Stimulated activated CD4-positive, alpha-beta T cell treated with anti-CD3 and anti-CD28 coated beads, TNF-alpha, amount 100 ng/mL, for 4 hours (primary cell): ENCODE results near the gene XPO5.
A peak's percentile ranks its signal among the peaks of the same experiment; 100 is the strongest.
"Not testable (repeated sequence)": the region's sequence is repeated elsewhere in the genome, so short reads cannot be mapped to it uniquely, and the experiment has no call there.

Experiments used
- DNase-seq, 3 experiments: peaks; one replicate each; pipeline ENCODE4 v3.0.0-alpha.2; 2020; ENCODE audit warnings: low read depth in 3 of 3

The XPO5 gene

GRCh38 chr6:43575772-43576551 is at the start of gene XPO5, which contains the start of gene POLH:
Gene XPO5 (minus strand): TSS chr6:43576038. CDS start chr6:43575864, 174 bp downstream.
Gene POLH (plus strand): TSS chr6:43576185. CDS start chr6:43582320, 6,135 bp downstream.
- peak; percentile 83 to 85 (median 83) for DNase-seq

DNA sequence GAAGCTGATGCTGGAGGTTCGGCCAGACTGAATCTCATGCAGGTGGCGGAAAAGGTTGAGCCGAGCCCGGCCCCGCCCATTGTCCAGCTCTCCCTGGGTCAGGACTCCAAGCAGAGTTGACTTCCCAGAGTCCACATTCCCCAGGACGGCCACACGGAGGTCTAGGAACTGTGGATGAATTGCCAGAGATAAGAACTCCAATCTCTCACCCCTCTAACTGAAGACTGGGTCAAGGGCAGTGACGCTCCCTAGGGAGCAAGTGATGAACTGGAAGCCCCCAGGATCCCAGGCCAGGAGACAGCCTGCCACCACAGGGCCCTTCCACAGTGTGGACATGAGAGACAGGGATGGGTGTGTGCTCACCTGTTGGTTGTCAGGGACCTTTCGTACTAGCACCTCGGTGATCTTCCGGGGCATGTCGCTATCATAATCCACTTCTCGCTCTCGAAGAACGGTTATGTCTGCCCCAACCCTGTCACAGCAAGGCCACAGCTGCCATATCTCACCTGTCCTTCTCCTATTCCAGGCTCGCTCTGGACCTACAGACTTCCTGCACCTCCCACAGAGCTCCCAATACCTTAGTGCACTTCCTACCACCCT is 49.7 kb upstream of the XPO5 start:
- no peak for DNase-seq

DNA sequence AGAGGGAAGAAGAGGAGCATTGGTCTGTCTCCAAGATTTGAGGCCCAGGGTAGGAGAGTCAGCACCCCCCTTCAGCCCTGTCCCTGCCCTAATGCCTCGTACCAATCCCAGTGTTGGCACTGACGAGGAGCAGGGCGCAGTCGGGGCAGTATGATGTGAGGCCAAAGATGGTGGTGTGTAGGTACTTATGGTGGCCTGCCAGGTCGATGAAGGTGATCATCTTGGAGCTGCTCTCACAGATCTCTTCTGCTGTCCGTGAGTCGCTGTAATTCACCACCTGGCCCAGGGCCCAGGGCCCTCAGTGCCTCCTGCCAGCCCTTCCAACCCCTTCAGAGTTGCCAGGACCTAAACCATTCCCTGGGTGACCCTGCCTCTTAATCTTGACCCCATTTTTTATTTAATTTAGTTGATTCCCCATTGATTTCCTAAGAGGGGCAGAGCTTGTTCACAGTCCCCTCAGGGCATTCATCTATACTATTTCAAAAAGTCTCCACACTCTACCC is 49.0 kb upstream of the XPO5 start:
- no peak for DNase-seq

- DNase-seq = no peak
Measured at GRCh38 chr6:43623880-43624785, 48.3 kb upstream of the XPO5 start.

- no peak for DNase-seq
Measured at GRCh38 chr6:43622541-43622940, 46.7 kb upstream of the XPO5 start.

- DNase-seq = no peak
Measured at GRCh38 chr6:43621836-43622180, 46.0 kb upstream of the XPO5 start.

DNA sequence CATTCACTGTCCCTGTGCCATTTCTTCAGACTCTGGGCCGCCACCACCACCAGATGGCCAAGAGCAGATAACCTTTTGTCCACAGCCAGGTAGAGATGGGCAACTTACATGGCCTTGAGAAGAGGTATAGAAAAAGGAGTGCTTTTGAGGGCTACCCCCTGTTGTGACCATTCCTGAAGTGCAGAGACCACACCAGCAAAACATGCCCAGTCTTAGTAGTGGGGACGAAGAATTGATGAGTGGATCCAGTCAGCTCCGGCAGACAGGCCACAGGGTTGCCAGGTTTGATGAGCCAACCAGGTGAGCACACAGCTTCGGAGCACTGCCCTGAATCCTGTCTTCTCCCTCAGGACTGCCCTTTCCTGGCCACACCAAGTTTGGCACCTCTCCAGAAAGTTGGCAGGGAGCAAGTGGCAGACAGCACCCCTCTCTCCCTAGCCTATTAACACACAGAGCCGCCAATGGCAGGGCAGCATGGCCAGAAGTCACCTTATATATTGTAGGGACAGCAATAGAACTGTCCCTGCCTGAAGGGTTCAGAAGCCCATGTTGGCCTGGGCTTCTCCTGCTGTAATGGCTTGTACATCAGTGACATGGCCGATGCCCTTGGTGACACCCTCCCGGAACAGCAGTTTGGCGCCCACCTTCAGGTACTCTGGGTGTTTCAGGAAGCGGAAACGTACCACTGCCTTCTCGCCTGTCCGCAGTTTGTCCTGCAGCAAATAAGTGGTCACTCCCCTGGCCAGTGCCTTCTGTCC is 45.4 kb upstream of the XPO5 start:
- no peak for DNase-seq

GRCh38 chr6:43616725-43617472 is 41.1 kb upstream of the XPO5 start:
- no peak for DNase-seq

DNA sequence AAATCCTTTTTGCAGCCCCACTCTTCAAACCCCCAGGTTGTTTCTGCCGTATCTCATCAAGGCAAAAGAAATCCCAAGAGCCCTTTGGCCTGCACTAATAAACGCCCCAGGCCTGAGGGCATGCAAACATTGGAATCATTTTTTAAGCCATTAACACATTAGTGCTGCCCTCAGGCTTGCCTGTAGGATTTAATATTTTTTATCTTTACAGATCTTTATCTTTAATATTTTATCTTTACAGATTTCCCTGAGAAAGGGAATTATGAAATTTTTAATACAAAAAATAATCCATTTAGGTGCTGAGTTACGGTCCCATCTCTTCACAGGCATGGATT is 38.5 kb upstream of the XPO5 start:
- DNase-seq = no peak

- DNase-seq = no peak
Measured at GRCh38 chr6:43613721-43614395, 38.0 kb upstream of the XPO5 start.

GRCh38 chr6:43610431-43610830 is 34.6 kb upstream of the XPO5 start:
- DNase-seq = no peak

- DNase-seq = no peak
Measured at GRCh38 chr6:43609402-43609801, 33.6 kb upstream of the XPO5 start.

GRCh38 chr6:43608807-43609206 is 33.0 kb upstream of the XPO5 start:
- DNase-seq = no peak

GRCh38 chr6:43608310-43608763 is 32.5 kb upstream of the XPO5 start:
- DNase-seq = peak; percentile 17 to 37 (median 28)

DNA sequence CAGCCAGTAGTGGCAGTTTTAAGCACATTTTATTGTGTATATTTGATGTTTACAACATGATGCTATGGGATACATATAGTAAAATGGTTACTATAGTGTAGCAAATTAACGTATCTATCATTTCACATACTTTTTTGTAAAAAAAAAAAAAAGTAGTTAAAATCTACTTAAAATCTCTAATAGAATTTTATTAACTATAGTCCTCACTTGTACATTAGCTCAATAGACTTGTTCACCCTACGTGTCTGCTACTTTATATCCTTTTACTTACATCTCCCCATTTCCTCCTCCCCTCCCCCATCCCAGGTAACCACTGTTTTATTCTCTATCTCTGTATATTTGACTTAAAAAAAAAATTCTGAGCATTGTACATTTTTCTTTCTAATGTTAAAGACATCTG is 30.2 kb upstream of the XPO5 start:
- DNase-seq = no peak

DNA sequence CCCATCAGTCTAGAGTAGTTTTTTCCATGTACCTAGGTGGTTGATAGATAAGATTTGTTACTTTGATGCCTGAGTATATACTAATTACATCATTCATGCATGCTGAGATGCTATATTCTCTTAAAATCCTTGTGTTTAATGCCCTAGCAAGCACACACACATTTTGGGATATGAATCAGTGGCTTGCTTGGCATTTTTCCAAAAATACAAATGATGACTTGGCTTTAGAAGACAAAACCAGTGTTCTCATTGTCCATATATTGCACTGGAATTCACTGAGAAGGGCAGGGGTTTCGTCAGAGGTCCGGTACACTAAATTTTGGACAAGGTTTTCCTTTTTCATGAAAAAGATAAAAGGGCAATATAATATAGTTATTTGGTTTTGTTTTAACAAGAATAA is 28.3 kb upstream of the XPO5 start:
- no peak for DNase-seq

DNA sequence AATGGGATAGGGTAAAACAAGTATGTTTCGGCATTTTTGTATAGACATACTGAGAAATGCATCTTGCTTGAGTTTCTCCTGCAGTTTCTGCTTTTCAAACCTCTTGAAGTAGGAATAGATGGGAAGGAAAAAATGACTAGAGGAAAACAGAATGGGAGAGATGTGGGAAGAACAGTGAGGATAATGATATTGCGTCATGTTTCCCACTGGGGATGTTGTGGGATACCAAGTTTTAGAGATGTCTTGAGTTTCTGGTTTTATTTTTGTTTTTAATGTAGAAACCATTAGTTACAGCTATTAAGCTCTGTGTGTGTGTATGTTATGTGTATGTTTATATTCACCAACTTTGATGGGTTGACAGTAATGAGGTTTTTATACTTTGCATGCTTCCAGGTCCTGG is 24.8 kb upstream of the XPO5 start:
- DNase-seq = no peak

GRCh38 chr6:43593938-43594337 is 18.1 kb upstream of the XPO5 start:
- no peak for DNase-seq

DNA sequence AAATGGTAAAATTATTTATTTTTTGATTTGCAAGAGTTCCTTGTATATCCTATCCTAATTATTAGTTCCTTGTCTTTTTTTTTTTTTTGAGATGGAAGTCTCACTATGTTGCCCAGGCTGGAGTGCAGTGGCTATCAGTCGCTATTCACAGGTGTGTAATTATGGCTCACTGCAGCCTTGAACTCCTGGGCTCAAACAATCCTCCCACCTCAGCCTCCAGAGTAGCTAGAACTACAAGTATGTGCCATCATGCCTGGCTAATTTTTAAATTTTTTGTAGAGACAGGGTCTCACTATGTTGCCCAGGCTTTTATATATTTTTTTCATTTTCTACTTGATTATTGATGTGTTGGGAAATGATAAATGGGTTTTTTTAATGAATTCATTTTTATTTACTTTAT is 13.7 kb upstream of the XPO5 start:
- not testable (repeated sequence) for DNase-seq

GRCh38 chr6:43588194-43588593 is 12.4 kb upstream of the XPO5 start:
- no peak for DNase-seq
